Measurements from ENCODE around the gene NT5C2. TPM values are rescaled to one million over a fixed set of nuclear protein-coding genes. Genes with fewer than 3 reads are reported as not detected.

NT5C2 gene
- polyA plus RNA-seq, 3 donors: 68.6 to 116 (median 81.8) TPM

- H3K36me3 Mint-ChIP-seq: no peaks in the 10 kb centered on the region
- H3K9me3 Mint-ChIP-seq: peaks cover 0 to 4% (median 0%) of the 10 kb centered on the region in 7 donors
- peak overlapping the region; percentile 91 to 95 (median 94) for H3K27ac Mint-ChIP-seq
Measured at GRCh38 chr10:103197174-103197573, 4.1 kb upstream of the NT5C2 start.

GRCh38 chr10:103196516-103196915 lies 3.4 kb upstream of the NT5C2 start:
- Histone ChIP-seq H3K79me2 (ENCODE audit: insufficient read depth, low read length) (peaks cover 55% of the 10 kb centered on the region), H2AFZ (ENCODE audit: insufficient read depth, low read depth, low read length, poor library complexity, severe bottlenecking) (peak overlapping the region; percentile 29), H3K4me3 (replicated peaks in 1 of 3; ENCODE audit: low read depth in 2 of 3, low read length in 3 of 3) (peak overlapping the region in 1 of 3 experiments; percentile 68), H3K36me3 (replicated peaks in 1 of 2; ENCODE audit: control insufficient read depth in 1 of 2, insufficient read depth in 2 of 2, low read length in 2 of 2) (no peaks in the 10 kb centered on the region), H3K4me2 (replicated peaks; ENCODE audit: extremely low read depth, low read length, poor library complexity, severe bottlenecking) (peak overlapping the region; percentile 77), H3K27me3 (ENCODE audit: control insufficient read depth in 2 of 2, insufficient read depth in 2 of 2, low read length in 2 of 2) (no peaks in the 10 kb centered on the region), H3K9ac (ENCODE audit: insufficient read depth, low read length, poor library complexity, severe bottlenecking) (no peak overlapping the region), H3K9me3 (replicated peaks in 1 of 2; ENCODE audit: control insufficient read depth in 1 of 2, insufficient read depth in 1 of 2, low read length in 2 of 2) (no peaks in the 10 kb centered on the region), H3K27ac (ENCODE audit: low read depth in 1 of 2, low read length in 2 of 2) (peak overlapping the region in 1 of 2 donors; percentile 96), H3K4me1 (ENCODE audit: control insufficient read depth in 1 of 2, insufficient read depth in 2 of 2, low read length in 2 of 2) (peaks cover 74 to 80% of the 10 kb centered on the region in 2 donors), H4K20me1 (ENCODE audit: insufficient read depth, low read length) (peaks cover 14% of the 10 kb centered on the region)
- Mint-ChIP-seq H3K9me3 (peaks cover 0 to 3% (median 0%) of the 10 kb centered on the region in 7 donors), H3K4me3 (no peak overlapping the region), H3K4me1 (peaks cover 71% of the 10 kb centered on the region), H3K27me3 (ENCODE audit: low read depth in 3 of 3) (no peaks in the 10 kb centered on the region), H3K27ac (peak overlapping the region; percentile 25 to 95 (median 94)), H3K36me3 (peaks cover 0 to 4% of the 10 kb centered on the region in 2 donors)
- intact Hi-C loops (cut with micrococcal nuclease): no loop called here
- WGBS (ENCODE audit: insufficient coverage): 60% methylated on average over 1 of the region's 2 CpGs
- TF ChIP-seq, protein P1, sequence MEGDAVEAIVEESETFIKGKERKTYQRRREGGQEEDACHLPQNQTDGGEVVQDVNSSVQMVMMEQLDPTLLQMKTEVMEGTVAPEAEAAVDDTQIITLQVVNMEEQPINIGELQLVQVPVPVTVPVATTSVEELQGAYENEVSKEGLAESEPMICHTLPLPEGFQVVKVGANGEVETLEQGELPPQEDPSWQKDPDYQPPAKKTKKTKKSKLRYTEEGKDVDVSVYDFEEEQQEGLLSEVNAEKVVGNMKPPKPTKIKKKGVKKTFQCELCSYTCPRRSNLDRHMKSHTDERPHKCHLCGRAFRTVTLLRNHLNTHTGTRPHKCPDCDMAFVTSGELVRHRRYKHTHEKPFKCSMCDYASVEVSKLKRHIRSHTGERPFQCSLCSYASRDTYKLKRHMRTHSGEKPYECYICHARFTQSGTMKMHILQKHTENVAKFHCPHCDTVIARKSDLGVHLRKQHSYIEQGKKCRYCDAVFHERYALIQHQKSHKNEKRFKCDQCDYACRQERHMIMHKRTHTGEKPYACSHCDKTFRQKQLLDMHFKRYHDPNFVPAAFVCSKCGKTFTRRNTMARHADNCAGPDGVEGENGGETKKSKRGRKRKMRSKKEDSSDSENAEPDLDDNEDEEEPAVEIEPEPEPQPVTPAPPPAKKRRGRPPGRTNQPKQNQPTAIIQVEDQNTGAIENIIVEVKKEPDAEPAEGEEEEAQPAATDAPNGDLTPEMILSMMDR (IDR thresholded peaks at IDR 0.05): no peak
- no peak for DNase-seq

More at GRCh38 chr10:103197174-103197573, 4.1 kb upstream of the NT5C2 start:
- peak overlapping the region; percentile 77 for H3K4me2 ChIP-seq (replicated peaks; ENCODE audit: extremely low read depth, low read length, poor library complexity, severe bottlenecking)
- WGBS (ENCODE audit: insufficient coverage): 26% methylated on average over 3 of the region's 3 CpGs
- TF ChIP-seq, protein P1 (IDR thresholded peaks at IDR 0.05): no peak
- Mint-ChIP-seq H3K27me3 (ENCODE audit: low read depth in 3 of 3) (no peaks in the 10 kb centered on the region), H3K4me3 (peak overlapping the region; percentile 70 to 84), H3K4me1 (peaks cover 73% of the 10 kb centered on the region)
- H3K4me3 ChIP-seq (replicated peaks in 1 of 3; ENCODE audit: low read depth in 2 of 3, low read length in 3 of 3): peak overlapping the region in 2 of 3 experiments; percentile 24 to 68
- peaks cover 48% of the 10 kb centered on the region for H3K79me2 ChIP-seq (ENCODE audit: insufficient read depth, low read length)
- no peaks in the 10 kb centered on the region for H3K27me3 ChIP-seq (ENCODE audit: control insufficient read depth in 2 of 2, insufficient read depth in 2 of 2, low read length in 2 of 2)
- H3K9me3 ChIP-seq (replicated peaks in 1 of 2; ENCODE audit: control insufficient read depth in 1 of 2, insufficient read depth in 1 of 2, low read length in 2 of 2): no peaks in the 10 kb centered on the region
- H3K27ac ChIP-seq (ENCODE audit: low read depth in 1 of 2, low read length in 2 of 2): peak overlapping the region; percentile 84 to 96
- no peaks in the 10 kb centered on the region for H3K36me3 ChIP-seq (replicated peaks in 1 of 2; ENCODE audit: control insufficient read depth in 1 of 2, insufficient read depth in 2 of 2, low read length in 2 of 2)
- intact Hi-C loops (cut with micrococcal nuclease): no loop called here
- peak overlapping the region; percentile 59 for H3K9ac ChIP-seq (ENCODE audit: insufficient read depth, low read length, poor library complexity, severe bottlenecking)
- peaks cover 74 to 82% of the 10 kb centered on the region in 2 donors for H3K4me1 ChIP-seq (ENCODE audit: control insufficient read depth in 1 of 2, insufficient read depth in 2 of 2, low read length in 2 of 2)
- H2AFZ ChIP-seq (ENCODE audit: insufficient read depth, low read depth, low read length, poor library complexity, severe bottlenecking): peak overlapping the region; percentile 29
- H4K20me1 ChIP-seq (ENCODE audit: insufficient read depth, low read length): peaks cover 8% of the 10 kb centered on the region
- peak; percentile 83 to 94 (median 92) for DNase-seq

Measured in CD14-positive monocyte (primary cell).